Measurements from ENCODE around the gene SNIP1. TPM values are rescaled to one million over a fixed set of nuclear protein-coding genes. Genes with fewer than 3 reads are reported as not detected.

The SNIP1 gene
- total and polyA plus RNA-seq, 2 donors from 2014 or later: 3.9 to 20.1 TPM

- FAIRE-seq (no peak), DNase-seq (no peak)
- intact Hi-C loops (cut with DNase I): no loop called here
- no peak for TF ChIP-seq CTCF (IDR thresholded peaks at IDR 0.05; ENCODE audit: borderline replicate concordance, extremely low read depth, insufficient read depth)
- Histone ChIP-seq H3K4me3 (ENCODE audit: low read length in 3 of 3) (no peak overlapping the region), H3K36me3 (ENCODE audit: control insufficient read depth in 2 of 3, insufficient read depth in 3 of 3, low read length in 3 of 3) (peaks cover 0 to 14% (median 12%) of the 10 kb centered on the region in 3 donors), H3K4me1 (ENCODE audit: control insufficient read depth in 2 of 3, insufficient read depth in 2 of 3, low read depth in 1 of 3, low read length in 3 of 3) (no peaks in the 10 kb centered on the region), H3K9ac (ENCODE audit: low read length in 3 of 3) (no peak overlapping the region), H3K27me3 (ENCODE audit: control insufficient read depth, insufficient read depth, low read length) (no peaks in the 10 kb centered on the region), H3K9me3 (ENCODE audit: control insufficient read depth in 2 of 3, insufficient read depth in 1 of 3, low read length in 3 of 3) (no peaks in the 10 kb centered on the region), H3K27ac (ENCODE audit: low read depth in 2 of 2, low read length in 2 of 2) (no peak overlapping the region)
Observed at GRCh38 chr1:37497832-37498231, 56.3 kb downstream of the SNIP1 start.

GRCh38 chr1:37495875-37496274 lies 58.2 kb downstream of the SNIP1 start:
- no peaks in the 10 kb centered on the region for H3K9me3 ChIP-seq (ENCODE audit: control insufficient read depth in 2 of 3, insufficient read depth in 1 of 3, low read length in 3 of 3)
- DNase-seq (peak in 1 of 5 donors; percentile 29), FAIRE-seq (no peak)
- H3K9ac ChIP-seq (ENCODE audit: low read length in 3 of 3): no peak overlapping the region
- H3K36me3 ChIP-seq (ENCODE audit: control insufficient read depth in 2 of 3, insufficient read depth in 3 of 3, low read length in 3 of 3): peaks cover 0 to 12% (median 11%) of the 10 kb centered on the region in 3 donors
- no peak for TF ChIP-seq CTCF (IDR thresholded peaks at IDR 0.05; ENCODE audit: borderline replicate concordance, extremely low read depth, insufficient read depth)
- no peak overlapping the region for H3K27ac ChIP-seq (ENCODE audit: low read depth in 2 of 2, low read length in 2 of 2)
- intact Hi-C loops (cut with DNase I): no loop called here
- no peak overlapping the region for H3K4me3 ChIP-seq (ENCODE audit: low read length in 3 of 3)
- H3K4me1 ChIP-seq (ENCODE audit: control insufficient read depth in 2 of 3, insufficient read depth in 2 of 3, low read depth in 1 of 3, low read length in 3 of 3): no peaks in the 10 kb centered on the region
- H3K27me3 ChIP-seq (ENCODE audit: control insufficient read depth, insufficient read depth, low read length): no peaks in the 10 kb centered on the region

DNA sequence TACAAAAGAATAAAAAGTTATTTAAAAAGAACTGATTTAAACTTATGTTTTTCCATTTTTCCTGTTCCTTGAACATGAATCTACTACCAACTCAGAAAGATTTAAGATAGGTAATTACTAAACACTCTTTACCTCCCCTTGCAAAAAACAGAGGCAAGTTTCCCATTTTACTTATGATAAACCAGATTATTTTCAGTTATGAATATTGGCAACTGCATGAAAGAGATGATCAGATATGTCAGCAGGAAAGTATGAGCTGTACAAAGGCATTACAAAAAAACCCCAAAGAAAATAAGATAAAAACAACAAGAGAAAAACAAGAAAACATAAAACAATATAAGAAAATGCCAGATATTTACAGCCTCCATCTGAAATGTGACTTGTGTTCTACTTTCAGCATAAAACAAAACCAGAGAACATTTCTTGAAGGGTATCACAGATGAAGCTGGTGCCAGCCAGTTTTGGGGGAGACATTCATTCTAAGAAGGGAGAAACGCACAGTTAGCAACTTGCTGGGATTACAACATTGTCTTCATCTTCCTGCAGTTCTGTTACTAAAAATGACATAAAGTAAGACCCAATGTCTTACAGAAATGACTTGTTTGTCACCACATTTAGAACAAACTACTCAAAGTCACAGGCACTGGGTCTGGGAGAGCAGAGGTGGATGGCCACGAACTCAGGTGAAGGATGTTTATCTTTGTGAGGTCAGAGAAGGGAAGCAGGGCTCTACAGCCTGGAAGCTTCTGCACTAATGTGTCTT lies 60.6 kb downstream of the SNIP1 start:
- no peak overlapping the region for H3K4me3 ChIP-seq (ENCODE audit: low read length in 3 of 3)
- peaks cover 5 to 13% (median 10%) of the 10 kb centered on the region in 3 donors for H3K36me3 ChIP-seq (ENCODE audit: control insufficient read depth in 2 of 3, insufficient read depth in 3 of 3, low read length in 3 of 3)
- no peak overlapping the region for H3K27ac ChIP-seq (ENCODE audit: low read depth in 2 of 2, low read length in 2 of 2)
- DNase-seq (no peak), FAIRE-seq (no peak)
- no peak for TF ChIP-seq CTCF (IDR thresholded peaks at IDR 0.05; ENCODE audit: borderline replicate concordance, extremely low read depth, insufficient read depth)
- no peaks in the 10 kb centered on the region for H3K4me1 ChIP-seq (ENCODE audit: control insufficient read depth in 2 of 3, insufficient read depth in 2 of 3, low read depth in 1 of 3, low read length in 3 of 3)
- intact Hi-C loops (cut with DNase I): no loop called here
- no peak overlapping the region for H3K9ac ChIP-seq (ENCODE audit: low read length in 3 of 3)
- no peaks in the 10 kb centered on the region for H3K9me3 ChIP-seq (ENCODE audit: control insufficient read depth in 2 of 3, insufficient read depth in 1 of 3, low read length in 3 of 3)
- H3K27me3 ChIP-seq (ENCODE audit: control insufficient read depth, insufficient read depth, low read length): no peaks in the 10 kb centered on the region
